Stimulated activated CD4-positive, alpha-beta T cell treated with anti-CD3 and anti-CD28 coated beads, Interleukin-12 subunit alpha, Interleukin-12 subunit beta, amount 100 ng/mL, for 24 hours (primary cell): ENCODE results near the gene PAXX.

Experiments used
- DNase-seq, 2 experiments: peaks; one replicate each; pipeline ENCODE4 v3.0.0-alpha.2; 2020; ENCODE audit warnings: low read depth in 2 of 2

Gene PAXX

GRCh38 chr9:136968333-136969127 is 23.7 kb upstream of the PAXX start:
- no peak for DNase-seq

GRCh38 chr9:136969150-136969549 is 23.1 kb upstream of the PAXX start:
- no peak for DNase-seq

- DNase-seq = no peak
Observed at GRCh38 chr9:136969774-136970173, 22.4 kb upstream of the PAXX start.

DNA sequence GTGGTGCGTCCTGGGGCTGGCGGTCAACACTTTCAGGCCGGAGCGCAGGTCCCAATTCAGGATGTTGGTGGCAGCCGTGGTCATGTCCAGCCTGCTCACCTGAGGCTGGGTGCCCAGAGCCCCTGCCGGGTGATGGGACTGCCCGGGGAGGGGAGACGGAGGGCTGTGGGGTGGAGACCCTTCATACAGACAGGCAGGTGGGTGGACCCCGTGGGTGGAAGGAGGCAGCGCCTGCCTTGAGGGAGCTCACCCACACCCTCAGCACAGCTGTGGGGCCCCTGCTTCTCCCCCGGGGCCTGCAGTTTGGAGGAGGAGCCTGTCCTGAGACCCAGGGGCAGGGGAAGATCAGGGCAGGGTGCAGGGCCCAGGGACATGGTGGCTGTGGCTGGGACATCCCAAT is 21.9 kb upstream of the PAXX start:
- no peak for DNase-seq

- no peak for DNase-seq
Observed at GRCh38 chr9:136971746-136972145, 20.5 kb upstream of the PAXX start.

DNA sequence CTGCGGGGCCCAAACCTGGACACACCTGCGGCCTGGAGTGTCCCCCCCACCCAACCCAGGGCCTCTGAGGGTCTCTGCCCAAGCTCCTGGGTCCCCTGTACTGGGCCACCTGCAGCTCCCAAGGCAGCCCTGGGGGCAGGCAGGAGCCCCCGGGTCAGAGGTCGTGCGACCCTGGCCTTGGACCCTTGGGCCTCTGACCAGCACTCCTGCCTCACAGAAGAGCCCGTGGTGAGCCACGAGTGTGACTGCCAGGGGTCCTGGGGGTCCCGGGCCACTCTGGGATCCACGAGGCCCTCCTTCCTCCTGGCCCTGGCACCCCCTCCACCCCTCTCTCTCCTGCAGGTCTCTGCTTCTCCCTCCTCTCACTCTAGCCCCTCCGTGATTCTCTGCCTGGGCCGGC is 19.9 kb upstream of the PAXX start:
- no peak for DNase-seq

GRCh38 chr9:136972743-136973142 is 19.5 kb upstream of the PAXX start:
- DNase-seq = no peak

DNA sequence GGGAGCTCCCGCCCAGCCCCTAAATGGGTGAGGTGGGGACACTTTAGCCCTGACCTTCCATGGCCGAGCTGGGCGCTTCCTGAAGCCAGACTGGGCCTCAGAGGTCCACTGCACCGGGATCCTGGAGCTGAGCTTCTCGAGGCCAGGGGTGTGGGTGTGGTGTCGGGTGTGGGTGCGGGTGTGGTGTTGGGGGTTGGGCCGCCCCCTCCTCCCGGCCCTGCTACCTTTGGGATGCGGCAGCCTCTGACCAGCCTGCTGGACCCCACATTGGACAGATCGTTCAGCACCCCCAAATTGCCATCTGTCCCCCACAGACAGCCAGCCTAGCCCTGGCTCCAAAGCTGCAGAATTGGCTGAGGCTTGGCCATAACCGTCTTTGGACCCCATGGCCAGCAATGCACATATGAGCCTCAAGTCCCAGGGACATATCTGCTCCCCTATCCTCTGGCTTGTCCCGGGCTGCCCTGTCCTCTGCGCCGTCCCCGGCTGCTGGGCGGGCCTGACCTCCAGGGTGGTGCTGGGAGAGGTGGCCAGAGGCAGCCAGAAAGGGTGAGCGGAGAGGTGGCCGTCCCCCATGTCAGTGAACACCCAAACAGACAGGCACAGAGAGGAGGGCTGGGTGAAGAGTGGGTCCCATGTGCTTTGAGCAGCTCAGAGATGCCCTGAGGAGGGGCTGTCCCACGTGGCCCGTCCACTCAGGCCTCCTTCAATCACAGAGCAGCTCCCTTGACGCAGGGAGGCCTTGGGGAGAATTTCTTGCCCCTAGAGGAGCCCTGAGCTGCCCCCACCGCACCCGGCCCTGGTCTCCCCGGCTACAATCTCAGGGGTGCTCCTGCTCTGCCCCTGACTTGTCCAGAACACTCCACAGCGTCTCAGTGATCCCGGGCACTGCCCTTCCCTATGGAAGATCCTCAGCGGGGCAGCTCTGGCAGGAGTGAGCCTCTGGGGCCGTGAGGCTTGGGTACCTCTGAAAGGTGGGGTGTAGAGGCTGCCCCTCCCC is 18.3 kb upstream of the PAXX start:
- no peak for DNase-seq

GRCh38 chr9:136974817-136975535 is 17.2 kb upstream of the PAXX start:
- no peak for DNase-seq

DNA sequence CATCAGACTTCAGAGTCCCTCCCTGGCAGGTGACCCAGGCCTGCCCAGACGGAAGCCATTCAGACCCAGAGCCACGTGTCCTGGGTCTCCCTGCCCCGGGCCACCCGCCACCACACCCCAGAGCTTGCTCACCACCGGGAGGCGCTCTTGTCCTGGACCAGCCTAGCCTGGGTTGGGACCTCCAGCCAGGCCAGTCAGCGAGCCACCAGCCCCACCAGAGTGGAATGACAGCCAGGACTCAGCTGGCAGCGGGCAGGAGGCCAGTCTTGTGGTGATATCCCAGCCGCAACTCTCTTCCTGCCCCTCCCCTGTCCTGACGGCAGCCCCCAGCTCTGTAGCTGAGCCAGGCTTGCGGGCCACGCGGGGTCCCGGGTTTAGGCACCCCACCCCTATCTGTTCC is 16.6 kb upstream of the PAXX start:
- no peak for DNase-seq

- no peak for DNase-seq
Observed at GRCh38 chr9:136977223-136977622, 15.0 kb upstream of the PAXX start, which contains the start of gene PTGDS. TSS of gene PTGDS (plus strand) at chr9:136977504. CDS start at chr9:136977579, 75 bp downstream.

DNA sequence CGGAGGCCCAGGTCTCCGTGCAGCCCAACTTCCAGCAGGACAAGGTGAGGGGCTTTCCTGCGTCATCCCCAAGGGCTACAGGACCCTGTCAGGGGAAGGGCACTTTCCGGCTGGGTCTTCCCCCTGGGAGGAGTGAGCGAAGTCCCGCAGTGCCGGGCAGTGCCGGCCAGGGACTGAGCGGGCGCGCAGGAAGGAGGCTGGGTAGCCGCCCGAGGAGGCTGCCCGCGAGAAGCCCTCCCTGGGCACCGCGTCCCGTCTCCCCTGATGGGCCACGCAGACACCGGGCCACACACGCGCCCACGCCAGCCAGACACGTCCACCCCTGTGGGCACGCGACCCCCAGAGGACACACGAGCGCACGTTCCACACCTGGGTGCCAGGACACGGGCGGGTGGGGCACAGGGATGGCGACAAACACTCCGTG is 14.6 kb upstream of the PAXX start:
- no peak for DNase-seq

DNA sequence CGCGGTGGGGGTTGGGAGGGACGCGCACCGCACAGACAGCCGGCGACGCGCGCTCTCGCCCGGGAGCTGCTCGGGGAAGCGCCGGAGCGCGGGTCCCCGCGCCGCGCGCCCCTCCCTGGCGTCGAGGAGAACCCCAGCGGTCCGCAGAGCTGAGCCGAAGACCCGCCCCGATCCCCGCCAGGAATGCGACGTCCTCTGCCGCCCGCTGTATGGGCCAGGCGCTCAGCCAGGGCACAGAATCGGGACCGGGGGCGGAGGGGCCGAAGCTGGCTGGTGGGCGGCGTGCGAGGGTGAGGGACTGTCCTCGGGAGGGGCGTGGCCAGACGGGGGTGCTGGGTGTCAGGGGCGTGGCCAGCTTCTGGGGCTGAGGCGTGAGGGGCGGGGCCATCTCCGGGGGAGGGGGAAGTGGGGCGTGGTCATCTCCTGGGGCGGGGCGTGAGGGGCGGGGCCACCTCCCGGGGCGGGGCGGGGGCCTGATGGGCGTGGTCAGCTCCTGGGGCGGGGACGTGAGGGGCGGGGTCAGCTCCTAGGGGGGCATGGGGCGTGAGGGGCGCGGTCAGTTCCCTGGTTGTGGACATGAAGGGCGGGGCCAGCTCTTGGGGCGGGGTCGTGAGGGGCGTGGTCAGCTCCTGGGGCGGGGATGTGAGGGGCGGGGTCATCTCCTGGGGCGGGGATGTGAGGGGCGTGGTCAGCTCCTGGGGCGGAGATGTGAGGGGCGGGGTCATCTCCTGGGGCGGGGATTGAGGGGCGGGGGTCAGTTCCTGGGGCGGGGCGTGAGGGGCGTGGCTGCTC is 14.0 kb upstream of the PAXX start:
- peak; percentile 39 to 55 for DNase-seq

- no peak for DNase-seq
Observed at GRCh38 chr9:136978865-136979544, 13.2 kb upstream of the PAXX start.

GRCh38 chr9:136979769-136980587 is 12.2 kb upstream of the PAXX start:
- no peak for DNase-seq

GRCh38 chr9:136980669-136981478 is 11.3 kb upstream of the PAXX start:
- no peak for DNase-seq

DNA sequence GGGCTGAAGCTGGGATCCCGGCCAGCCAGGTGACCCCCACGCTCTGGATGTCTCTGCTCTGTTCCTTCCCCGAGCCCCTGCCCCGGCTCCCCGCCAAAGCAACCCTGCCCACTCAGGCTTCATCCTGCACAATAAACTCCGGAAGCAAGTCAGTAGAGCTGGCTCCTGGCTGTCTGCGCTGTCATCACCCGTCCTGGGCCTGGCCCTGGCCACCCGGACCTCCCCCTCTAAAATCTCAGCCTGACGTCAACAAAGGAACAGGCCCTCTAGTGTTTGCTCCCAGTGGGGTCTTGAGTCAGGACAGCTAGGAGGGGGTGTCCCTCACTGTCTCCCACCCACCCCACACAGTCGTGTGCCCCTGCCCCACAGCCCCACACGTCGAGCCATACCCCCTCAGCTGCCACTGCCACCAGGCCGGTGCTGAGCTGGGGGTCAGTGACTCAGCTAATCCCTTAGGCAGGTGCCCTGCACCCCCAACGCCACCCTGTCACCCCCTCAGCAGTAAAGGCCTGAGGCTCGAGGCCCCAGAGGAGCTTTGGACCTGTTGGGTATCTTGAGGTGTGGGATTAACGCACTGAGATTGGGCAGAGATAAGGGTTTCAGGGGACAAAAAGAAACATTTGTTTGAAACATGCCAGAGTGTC is 10.5 kb upstream of the PAXX start:
- no peak for DNase-seq
